GM15510 (cell line): ENCODE data around the gene MYT1.

ENCODE experiments used
- POLR2A ChIP-seq: IDR thresholded peaks from 3 replicates; pipeline ENCODE4 v1.6.1; 2011; ENCODE audit warnings: borderline replicate concordance; ENCODE audit not compliant: insufficient read length; ENCODE audit errors: extremely low read depth

Gene MYT1

DNA sequence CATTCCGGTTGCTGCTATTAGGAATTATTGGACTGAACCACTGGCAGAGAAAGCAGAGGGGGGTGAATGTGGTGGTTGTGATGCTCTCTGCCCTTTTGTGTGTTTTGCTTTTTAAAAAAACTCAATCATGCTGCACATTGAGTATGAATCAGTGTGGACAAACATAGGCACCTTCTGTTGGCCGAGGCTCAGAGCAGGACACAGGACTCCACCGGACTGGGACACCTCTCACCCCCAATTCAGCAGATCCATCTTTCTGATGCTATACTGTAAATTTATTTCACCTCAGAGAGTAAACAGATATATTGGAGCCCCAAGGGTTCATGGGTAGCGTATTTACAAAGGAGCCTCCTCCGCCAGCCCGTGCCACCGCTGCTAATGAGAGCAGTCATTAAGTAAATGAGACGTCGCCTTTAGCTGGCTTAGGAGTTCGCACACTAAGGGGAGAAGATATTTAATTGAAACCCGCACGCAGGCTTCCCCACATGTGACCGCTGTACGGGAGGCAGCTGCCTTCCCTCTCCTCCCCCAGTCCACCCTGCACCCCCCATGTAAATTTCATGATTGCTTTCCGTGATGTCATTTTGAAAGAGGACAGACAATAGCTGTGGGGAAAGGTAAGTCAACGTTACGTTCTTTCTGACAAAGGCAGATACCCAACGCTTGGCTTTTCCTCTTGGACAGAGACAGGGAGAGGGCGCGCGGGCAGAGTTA is at the start of gene MYT1:
Gene MYT1 (plus strand): TSS at position 330 of the 714 bp plus-strand sequence. CDS start 34,410 bp downstream, outside the sequence.
- no peak for TF ChIP-seq POLR2A

DNA sequence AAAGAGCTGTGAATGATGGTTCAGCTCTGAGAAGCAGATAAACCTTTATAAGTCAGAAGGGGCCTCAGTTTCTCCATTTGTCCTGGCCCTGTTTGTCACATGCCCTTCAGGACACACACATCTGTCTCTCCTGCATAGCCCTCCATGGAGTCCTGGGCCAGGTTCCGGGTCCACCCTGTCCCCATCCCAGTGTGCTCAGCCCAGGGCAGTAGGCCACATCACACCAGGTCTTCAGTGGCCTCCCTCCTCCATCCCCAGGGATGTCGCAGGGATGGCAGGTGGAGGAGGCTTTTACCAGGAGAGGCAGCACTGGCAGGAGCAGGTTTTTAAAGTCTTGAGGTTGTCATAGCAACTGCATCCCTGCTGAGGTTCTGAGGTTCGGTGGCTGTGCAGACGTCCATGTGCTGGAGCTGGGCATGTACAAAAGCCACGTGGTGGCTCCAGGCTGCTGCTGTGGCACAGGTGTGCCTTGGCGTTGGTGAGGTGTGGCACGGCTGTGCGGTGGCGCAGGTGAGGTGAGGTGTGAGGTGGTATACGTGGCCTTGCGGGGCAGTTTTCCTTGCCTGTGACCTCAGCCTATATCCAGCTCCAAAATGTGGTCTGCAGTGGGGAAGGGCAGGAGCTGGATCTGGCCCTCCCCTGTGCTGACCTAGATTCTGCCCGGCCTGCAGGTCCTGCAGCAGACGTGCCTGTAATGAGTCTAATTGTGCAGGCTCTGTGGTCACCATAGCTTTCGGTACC is 48.9 kb upstream of the MYT1 start:
- TF ChIP-seq POLR2A = no peak

DNA sequence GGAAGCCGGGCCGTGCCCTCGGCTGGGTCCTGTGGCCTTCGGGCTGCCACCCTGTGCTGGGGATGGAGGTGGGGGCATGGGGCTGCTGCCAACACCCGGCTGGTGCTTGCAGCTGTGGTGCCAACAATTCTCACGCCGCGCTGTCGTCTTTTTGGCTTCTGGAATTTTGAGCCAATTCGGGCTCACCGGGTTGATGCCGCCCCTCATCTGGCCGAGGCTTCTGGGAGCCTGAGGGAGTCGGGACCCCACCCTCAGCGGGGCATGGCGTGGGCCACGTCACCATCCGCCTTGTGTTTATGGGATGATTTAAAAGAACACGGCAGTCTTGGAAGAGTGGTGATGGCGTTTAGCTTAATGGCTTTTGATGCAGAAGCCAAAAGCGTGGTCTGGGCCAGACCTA is 48.2 kb upstream of the MYT1 start:
- no peak for TF ChIP-seq POLR2A

DNA sequence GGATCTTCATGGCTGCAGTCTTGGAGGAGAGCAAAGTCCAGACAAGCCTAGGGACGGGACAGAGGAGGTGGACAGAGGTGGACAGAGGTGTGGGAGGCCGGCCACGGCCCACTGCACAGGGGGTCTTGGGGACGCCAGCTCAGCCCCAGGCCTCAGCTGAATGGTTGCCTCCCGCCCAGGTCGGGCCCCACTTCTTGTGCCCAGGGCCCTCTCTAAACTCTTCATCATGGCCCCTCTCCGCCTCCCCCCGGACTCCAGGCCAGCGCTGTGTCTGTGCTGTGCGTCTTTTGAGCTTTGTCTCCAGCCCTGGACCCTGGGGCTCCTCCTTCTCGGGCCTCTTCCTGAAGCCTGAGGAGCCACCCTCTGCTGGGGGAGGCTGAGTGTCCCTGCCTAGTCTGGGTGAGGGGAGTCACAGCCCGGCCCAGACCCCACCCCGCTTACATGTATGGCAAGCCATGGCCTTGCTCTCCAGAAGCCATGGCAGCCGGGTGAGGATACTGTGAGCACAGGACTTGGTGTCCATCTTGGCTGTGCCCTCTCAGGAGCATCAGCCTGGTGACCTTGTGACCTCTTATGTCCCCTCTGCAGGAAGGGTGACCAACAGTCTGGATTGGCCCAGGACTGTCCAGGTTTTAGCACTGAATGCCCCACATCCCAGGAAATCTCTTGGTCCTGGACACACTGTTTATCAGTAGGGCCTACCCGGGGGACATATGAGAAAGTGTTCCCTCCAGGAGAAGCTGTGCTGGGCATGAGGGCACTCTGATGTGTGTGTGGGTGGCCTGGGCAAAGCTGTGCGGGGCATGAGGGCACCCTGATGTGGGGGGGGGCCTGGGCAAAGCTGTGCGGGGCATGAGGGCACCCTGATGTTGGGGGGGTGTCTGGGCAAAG is 47.5 kb upstream of the MYT1 start:
- TF ChIP-seq POLR2A = no peak

DNA sequence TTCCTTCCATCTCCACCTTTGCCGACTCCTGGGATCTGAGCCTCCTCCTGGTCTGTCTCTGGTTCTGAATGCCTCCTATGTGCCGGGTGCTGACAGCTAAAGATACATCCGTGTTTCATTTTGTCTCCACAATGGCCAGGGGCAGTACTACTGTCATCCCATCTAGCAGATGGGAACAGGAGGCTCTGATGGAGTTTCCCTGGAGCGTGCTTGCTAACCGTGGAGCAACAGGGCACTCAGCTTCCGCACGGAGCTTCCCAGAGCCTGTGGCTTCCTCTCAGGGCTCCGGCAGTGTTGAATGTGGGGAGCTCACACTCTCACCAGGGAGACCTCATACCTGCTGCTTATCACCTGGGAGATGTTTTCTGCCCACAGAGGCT is 45.0 kb upstream of the MYT1 start:
- no peak for TF ChIP-seq POLR2A

DNA sequence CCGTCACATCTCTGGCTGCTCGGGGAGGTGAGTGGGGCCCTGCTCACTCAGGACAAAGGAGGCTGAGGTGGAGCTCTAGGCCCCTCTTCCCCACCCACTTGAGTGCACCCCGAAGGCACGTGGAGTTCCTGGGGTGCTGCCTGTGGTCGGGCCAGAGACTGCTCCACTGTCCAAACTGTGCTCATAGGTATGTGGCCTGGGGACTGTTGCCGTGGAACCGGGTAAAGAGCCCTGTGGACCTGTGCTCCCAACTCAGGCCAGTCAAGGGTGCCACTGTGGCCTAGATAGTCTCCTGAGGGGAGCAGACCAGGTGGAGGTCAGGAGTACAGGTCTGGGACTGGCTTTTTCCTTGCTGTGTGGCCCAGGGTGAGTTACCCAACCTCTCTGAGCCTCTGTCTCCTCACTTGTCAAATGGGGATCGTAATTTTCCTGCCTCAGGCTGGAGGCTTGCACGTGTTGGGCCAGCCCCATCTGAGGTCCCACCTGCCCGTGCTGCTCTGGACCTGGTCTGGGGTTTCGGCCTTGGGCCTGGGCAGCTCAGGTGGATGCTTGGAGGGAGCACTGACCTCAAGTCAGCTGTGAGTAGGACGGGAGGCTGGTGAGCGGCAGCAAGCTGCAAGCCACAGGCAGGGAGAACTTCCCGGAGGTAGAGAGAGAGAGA is 44.4 kb upstream of the MYT1 start:
- TF ChIP-seq POLR2A = no peak

DNA sequence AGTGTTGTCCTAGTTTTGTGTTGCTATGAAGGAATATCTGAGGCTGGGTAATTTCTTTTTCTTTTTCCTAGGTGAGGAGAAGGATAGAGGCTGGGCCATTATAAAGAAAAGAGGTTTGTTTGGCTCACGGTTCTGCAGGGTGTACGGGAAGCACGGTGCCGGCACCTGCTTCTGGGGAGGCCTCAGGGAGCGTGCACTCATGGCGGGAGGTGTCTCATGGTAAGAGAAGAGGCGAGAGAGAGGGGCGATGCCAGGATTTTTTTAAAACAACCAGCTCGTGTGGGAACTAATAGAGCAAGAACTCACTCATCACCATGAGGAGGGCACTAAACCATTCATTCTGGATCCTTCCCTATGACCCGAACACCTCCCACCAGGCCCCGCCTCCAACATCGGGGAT is 42.7 kb upstream of the MYT1 start:
- no peak for TF ChIP-seq POLR2A

DNA sequence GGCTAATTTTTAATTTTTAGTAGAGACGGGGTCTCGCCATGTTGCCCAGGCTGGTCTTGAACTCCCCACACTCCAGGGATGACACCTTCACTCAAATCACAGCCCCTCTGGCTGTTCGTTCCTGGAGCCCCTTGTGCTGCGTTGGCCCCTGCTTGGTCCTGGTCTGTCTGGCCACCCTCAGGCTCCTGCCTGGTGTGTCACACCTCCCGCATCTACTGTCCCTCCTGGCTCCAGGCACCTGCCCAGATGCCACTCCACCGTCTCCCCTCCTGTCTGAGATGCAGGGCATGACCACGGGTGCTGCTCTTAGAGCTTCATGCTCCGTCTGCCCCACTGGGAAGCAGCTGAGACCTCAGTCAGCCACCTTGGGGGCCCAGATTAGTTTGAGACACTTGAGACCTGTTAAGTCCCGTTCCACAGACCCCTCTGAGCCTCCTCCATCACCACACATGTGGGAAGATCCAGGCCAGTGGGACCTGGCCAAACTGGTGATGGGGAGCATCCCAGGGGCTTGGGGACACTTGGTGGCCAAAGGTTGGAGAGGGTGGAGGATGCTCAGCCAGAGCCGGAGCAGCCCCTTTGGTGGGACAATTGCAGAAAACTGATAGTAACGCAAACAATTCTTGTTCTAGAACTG is 35.0 kb upstream of the MYT1 start:
- no peak for TF ChIP-seq POLR2A

DNA sequence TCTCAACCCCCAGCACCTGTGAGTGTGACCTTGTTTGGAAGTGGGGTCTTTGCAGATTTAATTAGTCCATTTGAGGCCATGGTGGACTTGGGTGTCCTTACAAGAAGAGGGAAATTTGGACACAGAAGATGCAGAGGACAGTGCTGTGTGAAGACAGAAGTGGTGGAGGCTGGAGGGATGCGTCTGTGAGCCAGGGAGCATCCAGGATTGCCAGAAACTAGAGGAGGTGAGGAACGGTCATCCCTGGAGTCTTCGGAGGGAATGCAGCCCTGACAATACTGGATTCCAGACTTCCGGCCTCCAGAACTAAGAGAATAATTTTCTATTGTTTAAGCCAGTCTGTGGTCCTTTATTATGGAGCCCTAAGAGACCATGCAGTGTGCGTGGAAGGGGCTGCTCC is 34.0 kb upstream of the MYT1 start:
- no peak for TF ChIP-seq POLR2A

DNA sequence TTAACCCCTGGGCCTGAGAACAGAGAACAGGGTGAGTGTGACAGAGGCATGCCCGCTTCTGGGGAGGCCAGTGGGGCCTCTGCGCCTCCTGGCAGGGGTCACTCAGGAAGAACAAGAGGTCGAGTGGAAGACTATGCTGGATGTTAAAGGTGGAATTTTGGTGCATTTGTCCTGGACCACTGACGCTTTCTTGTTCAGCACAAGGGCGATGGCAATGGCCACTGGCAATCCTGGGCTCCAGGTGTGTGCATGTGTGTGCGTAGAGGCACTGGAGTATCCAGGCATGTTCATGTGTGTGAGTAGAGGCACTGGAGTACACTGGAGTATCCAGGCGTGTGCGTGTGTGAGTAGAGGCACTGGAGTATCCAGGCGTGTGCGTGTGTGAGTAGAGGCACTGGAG is 33.4 kb upstream of the MYT1 start:
- TF ChIP-seq POLR2A = no peak

DNA sequence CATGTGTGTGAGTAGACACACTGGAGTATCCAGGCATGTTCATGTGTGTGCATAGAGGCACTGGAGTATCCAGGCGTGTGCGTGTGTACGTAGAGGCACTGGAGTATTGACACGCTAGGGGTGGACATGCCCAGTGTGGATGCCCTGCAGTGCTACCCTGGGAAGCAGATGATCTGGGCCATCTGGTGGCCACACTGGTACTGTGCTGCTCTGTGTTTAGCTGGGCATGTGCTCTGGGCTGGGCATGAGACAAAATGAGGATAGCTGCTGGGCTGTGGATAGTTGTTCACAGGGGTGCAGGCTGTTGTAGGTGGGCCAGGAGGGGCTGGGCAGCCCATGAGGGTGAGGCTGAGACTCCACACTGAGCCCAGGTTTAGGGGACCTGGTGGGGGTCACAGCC is 32.8 kb upstream of the MYT1 start:
- no peak for TF ChIP-seq POLR2A

DNA sequence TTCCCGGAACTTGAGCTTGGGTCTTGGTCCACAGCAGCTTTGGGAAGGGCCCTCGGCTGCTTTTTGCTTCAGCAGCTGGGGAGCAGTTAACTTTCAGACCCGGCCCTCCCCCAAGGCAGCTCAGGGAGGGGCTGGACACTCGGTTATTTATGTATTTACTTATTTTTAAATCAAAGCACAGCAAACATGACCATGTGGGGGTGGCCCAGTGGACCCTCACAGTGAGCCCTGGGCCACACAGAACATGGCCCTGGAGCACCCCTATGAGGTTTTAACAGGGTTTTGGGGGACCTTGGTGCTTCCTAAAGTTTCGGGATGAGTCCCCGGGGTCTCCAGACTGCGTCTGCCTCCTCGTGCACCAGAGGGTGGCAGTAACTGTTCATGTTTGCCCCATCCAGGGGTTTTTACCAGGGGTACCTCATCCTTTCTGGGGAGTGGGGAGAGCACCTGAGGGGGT is 30.3 kb upstream of the MYT1 start:
- no peak for TF ChIP-seq POLR2A

DNA sequence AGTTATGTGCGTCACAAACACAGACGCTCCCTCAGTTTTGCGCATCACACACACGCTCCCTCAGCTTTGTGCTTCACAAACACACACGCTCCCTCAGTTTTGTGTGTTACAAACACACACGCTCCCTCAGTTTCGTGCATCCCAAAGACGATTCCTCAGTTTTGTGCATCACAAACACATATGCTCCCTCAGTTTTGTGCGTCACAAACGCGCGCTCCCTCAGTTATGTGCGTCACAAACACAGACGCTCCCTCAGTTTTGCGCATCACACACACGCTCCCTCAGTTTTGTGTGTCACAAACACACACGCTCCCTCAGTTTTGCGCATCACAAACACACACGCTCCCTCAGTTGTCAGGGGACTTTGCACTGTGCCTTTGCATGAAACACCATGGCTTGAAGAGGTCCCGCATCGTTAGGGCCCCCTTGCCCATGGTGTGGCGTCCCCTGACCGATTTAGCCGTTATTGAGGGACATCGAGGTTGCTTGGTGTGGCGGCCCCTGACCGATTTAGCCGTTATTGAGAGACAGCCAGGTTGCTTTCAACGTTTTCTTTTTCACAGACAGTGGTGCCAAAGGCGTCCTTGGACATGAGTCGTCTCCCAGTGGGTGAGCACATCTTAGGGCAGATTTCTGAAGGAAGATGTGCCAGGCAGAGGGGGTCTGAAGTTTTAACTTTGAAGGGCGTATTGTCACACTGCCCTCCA is 28.1 kb upstream of the MYT1 start:
- TF ChIP-seq POLR2A = no peak
